ENCODE measurements around the gene P3H4.

- TF ChIP-seq CTCF (IDR thresholded peaks at IDR 0.05) (no peak), POLR2AphosphoS5 (IDR thresholded peaks at IDR 0.05) (no peak)
Measured at GRCh38 chr17:41810659-41811548, 845 bp downstream of the P3H4 start.
